GM18520 (cell line): ENCODE results near the gene CAMK4.

Experiments
- ATAC-seq: cut with Tn5 transposase; IDR thresholded peaks from one replicate; pipeline ENCODE4 v1.9.1; 2021; ENCODE audit not compliant: unreplicated experiment

CAMK4 gene

DNA sequence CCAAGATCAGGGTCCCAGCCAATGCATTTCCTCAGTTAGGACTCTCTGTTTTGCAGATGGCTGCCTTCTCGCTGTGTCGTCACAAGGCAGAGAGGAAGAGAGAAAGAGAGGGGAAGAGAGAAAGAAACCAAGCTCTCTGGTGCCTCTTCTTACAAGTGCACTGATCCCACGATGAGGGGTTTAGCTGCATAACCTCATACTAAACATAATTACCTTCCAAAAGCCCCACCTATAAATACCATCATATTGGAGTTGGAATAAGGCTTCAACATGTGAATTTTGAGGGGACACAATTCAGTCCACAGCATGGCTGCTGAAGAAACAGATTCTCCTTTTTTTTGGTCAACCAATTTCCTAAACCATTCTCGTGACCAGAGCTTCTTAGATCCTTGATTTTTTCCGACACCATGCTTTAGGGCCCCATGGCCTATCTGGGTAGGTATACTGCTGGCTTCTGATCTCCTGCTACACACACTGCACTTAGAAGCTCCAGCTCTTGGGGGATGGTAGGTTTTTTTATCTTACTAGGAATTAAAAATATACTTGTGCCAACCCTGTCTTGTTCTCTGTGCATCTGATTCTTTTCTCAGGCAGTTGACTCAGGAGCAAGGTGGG, 5.1 kb downstream of the CAMK4 start:
- ATAC-seq = no peak

- ATAC-seq = no peak
These were observed 6.0 kb downstream of the CAMK4 start for GRCh38 chr5:111229871-111230810.

DNA sequence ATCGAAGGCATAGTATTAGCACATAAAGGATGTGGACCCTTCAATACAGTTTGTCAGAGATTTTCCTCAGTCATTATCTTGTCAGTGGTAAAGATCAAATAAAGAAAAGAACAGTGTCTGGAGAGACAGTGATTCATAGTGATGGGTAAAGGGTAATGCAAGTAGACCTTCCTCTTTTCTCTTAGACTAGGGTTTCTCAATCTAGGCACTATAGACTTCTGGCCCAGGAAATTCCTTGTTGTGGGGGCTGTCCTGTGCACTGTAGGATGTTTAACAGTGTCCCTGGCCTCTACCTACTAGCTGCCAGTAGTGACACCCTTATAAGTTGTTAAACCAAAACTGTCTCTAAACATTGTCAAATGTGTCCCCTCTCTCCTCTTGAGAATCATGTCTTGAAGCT, 6.9 kb downstream of the CAMK4 start:
- ATAC-seq = no peak

DNA sequence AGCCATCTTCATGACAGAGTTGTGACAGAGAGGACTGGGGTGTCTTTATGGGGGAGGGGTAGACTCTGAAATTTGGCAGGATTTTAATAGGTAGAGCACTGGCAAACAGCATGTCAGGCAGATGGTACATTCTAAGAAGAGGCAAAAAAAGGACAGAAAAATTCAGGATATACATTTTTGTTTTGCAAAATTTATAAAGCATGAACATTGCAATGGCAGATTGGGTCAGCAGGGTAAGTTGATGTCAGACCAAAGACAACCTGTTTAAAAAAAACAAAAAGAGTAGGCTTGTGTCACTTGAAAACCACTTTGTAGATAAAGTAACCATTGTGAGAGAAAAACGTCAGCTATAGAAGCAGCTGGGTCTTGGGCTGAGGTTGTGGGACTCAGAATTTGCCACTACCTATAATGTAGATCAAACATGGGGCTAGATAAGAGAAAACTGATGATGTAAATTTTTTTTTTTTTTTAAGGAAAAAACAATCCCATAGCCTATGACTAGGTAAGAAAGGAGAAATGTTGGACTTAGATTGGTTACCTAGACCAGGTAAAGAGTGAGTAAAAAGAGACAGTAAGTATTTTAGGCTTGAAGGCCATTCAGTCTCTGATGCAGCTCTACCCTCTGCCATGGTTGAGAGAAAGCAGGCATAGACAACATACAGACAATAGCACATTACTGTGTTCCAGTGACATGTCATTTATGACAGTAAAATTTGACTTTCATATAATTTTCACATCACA, 8.3 kb downstream of the CAMK4 start:
- ATAC-seq = no peak

DNA sequence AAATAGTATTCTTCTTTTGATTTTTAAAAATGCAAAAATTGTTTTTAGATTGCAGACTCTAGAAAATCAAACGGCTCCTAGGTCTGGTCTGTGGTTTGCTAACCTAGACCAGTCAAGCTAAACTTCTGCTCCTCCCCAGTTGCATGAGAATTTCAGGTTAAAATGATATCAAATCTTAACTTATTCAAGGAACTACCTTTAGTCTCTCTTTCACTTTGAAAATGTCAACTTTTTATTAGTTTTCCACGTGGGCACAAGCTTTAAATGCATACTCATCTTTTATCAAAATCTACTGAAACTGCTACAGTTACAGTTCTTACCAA, 8.8 kb downstream of the CAMK4 start:
- ATAC-seq = no peak

GRCh38 chr5:111234125-111234524, 9.9 kb downstream of the CAMK4 start:
- no peak for ATAC-seq

- ATAC-seq = no peak
These were observed 11.5 kb downstream of the CAMK4 start for GRCh38 chr5:111235635-111236034.

DNA sequence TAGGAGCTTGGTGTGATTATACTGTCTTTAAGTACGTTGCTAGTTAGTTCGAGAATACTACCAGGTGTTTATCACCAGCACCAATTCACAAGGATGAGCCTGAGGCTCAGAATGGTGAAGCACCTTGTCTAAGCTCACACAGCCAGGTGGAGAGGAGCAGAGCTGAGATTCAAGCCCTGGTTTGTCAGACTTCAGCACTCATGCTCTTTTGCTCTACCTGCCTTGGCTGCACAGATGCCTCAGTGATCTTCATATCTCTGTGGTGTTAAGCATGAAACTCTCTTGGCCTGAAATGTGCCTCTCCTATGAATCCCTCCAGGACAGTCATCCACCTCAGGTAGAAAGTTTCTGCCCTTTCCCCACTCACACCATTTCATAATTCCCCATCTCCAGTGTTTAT, 12.2 kb downstream of the CAMK4 start:
- ATAC-seq = no peak

GRCh38 chr5:111236995-111237394, 12.8 kb downstream of the CAMK4 start:
- ATAC-seq = no peak

- no peak for ATAC-seq
These were observed 13.3 kb downstream of the CAMK4 start for GRCh38 chr5:111237470-111237869.

- ATAC-seq = no peak
These were observed 14.4 kb downstream of the CAMK4 start for GRCh38 chr5:111238431-111239225.

GRCh38 chr5:111241696-111242095, 17.5 kb downstream of the CAMK4 start:
- no peak for ATAC-seq

DNA sequence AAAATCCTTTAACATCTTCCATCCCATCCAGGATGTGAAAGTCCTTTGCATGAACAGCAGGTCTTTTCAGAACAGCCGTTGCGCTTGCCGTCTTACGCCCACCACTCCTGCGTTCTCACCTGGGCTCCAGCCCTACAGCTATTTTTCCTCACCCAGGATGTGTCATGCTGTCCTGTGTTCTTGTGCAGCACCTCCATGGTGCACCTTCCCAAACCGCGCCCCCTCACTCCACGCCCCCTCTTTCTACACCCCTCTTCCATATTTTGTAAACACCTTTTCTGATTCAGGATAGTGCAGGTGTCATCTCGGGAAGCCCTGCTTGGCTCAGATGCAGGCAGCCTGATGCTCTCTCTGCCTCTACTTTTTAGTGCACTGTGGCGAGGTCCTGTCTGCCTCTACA, 18.4 kb downstream of the CAMK4 start:
- no peak for ATAC-seq

- no peak for ATAC-seq
These were observed 19.1 kb downstream of the CAMK4 start for GRCh38 chr5:111243318-111243717.

- ATAC-seq = no peak
These were observed 21.5 kb downstream of the CAMK4 start for GRCh38 chr5:111245654-111246053.

GRCh38 chr5:111246459-111246858, 22.3 kb downstream of the CAMK4 start:
- no peak for ATAC-seq

GRCh38 chr5:111248571-111248970, 24.4 kb downstream of the CAMK4 start:
- no peak for ATAC-seq

DNA sequence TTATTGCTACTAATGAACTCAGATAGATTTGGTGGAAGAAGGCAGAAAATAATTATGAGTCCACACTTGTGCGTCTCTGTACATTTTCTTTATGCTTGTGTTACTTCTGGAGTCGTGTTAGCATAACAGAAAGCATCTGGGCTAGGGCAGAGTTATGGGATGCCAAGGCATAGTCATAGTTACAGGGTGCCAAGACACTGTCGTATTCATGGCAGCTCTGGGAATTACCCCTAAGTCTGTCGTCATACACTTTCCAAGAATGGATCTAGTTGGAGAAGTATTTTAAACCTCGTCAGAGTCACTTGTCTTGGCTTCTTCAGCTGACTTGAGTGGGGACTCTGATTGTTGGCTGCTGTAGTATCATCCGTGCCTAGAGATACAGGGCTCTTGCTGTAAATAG, 27.7 kb downstream of the CAMK4 start:
- no peak for ATAC-seq

DNA sequence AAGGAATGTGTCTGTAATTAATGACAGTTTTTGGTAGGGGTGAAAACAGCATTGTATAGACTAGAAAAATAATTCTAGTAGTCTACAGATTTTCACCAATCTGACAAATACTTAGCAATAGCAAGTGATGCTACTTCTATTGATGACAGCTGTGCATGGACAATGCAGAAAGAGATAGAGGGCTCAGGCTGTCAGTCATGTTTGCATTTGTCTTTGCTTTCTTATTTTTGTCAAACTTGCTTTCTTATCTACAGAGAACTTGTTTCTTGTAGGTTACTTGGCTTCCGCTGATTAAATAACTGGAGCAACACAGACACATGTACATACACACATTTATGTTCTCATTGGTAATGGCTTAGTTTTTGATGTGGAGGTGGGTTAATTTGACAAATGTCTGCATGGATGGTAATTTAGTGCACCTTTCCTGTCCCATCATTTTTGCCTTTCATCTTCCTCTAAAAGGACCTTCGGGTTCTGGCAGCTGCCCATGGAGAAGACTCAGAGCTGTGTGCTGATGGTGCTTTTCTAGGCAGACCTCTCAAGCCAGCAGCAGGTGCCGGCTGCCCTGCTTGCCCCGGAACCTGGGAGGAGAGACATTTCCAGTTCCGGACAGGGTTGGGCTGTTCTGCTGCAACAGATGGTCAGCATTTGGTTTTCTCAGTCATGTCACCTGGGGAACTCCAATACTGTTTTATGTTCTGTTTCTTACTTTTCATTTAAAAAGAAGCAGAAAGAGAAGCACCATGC, 28.8 kb downstream of the CAMK4 start:
- peak; percentile 41 for ATAC-seq

DNA sequence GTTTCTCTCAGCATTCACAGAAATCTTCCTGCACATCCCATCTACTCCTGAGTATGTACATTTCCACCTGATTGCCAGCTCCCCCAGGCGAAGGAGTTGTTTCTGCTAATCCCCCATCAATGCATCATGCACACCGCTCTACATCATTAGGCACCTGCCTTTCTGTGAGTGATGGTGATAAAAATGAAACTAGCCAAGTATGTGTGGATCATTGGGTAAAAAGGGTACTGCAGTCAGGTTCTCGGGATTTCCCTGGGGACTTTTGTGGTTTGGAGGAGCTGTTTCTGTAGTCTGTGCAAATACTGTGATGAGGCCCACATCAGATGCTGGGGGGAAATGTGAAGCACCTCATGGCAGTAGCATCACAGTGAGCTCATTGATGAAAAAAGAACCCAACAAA, 30.4 kb downstream of the CAMK4 start:
- peak; percentile 78 for ATAC-seq
